Pulmonary artery endothelial cell (primary cell): ENCODE results near the gene SV2B. TPM values are rescaled to one million over a fixed set of nuclear protein-coding genes. Genes with fewer than 3 reads are reported as not detected.

ENCODE experiments used
- DNase-seq: peaks from one replicate; pipeline ENCODE4 v3.0.0-alpha.2; 2011; ENCODE audit warnings: low read depth, low spot score
- total RNA-seq: library from RNA; depleted of rRNA; stranded (reverse); fragments of >200 nt; gene quantifications from 2 replicates; pipeline ENCODE4 v1.2.3, GENCODE V29; 2014

The SV2B gene
- total RNA-seq, 1 donor from 2014 or later, result not detected

- no peak for DNase-seq
Observed at GRCh38 chr15:91228383-91228782, 128.3 kb downstream of the SV2B start.

GRCh38 chr15:91228890-91229289 lies 128.8 kb downstream of the SV2B start:
- no peak for DNase-seq

GRCh38 chr15:91231703-91232102 lies 131.6 kb downstream of the SV2B start:
- DNase-seq, result no peak

GRCh38 chr15:91234759-91235158 lies 134.7 kb downstream of the SV2B start:
- DNase-seq, result no peak

- DNase-seq, result no peak
Observed at GRCh38 chr15:91235376-91235775, 135.3 kb downstream of the SV2B start.

- DNase-seq, result no peak
Observed at GRCh38 chr15:91237445-91237844, 137.4 kb downstream of the SV2B start.

- DNase-seq, result no peak
Observed at GRCh38 chr15:91238644-91239425, 138.8 kb downstream of the SV2B start.

GRCh38 chr15:91243826-91244225 lies 143.8 kb downstream of the SV2B start:
- no peak for DNase-seq

GRCh38 chr15:91244919-91245318 lies 144.9 kb downstream of the SV2B start:
- no peak for DNase-seq

GRCh38 chr15:91246998-91247397 lies 146.9 kb downstream of the SV2B start:
- no peak for DNase-seq

- no peak for DNase-seq
Observed at GRCh38 chr15:91249591-91249990, 149.5 kb downstream of the SV2B start.

GRCh38 chr15:91252322-91252721 lies 152.3 kb downstream of the SV2B start:
- no peak for DNase-seq

- DNase-seq, result no peak
Observed at GRCh38 chr15:91252756-91253155, 152.7 kb downstream of the SV2B start.

- DNase-seq, result no peak
Observed at GRCh38 chr15:91253605-91254004, 153.5 kb downstream of the SV2B start.

GRCh38 chr15:91254766-91255165 lies 154.7 kb downstream of the SV2B start:
- DNase-seq, result no peak

GRCh38 chr15:91255670-91256192 lies 155.7 kb downstream of the SV2B start:
- no peak for DNase-seq

- no peak for DNase-seq
Observed at GRCh38 chr15:91257746-91258414, 157.8 kb downstream of the SV2B start.

GRCh38 chr15:91258415-91258759 lies 158.3 kb downstream of the SV2B start:
- DNase-seq, result no peak

- no peak for DNase-seq
Observed at GRCh38 chr15:91259077-91259476, 159.0 kb downstream of the SV2B start.

GRCh38 chr15:91261345-91261744 lies 161.3 kb downstream of the SV2B start:
- no peak for DNase-seq

GRCh38 chr15:91263632-91264531 lies 163.8 kb downstream of the SV2B start:
- DNase-seq, result no peak
